Fibroblast of skin of back (primary cell): ENCODE data around the gene LIX1. TPM values are rescaled to one million over a fixed set of nuclear protein-coding genes. Genes with fewer than 3 reads are reported as not detected.
A peak's percentile ranks its signal among the peaks of the same experiment; 100 is the strongest.
"Not testable (repeated sequence)": the region's sequence is repeated elsewhere in the genome, so short reads cannot be mapped to it uniquely, and the experiment has no call there.

Source experiments
- DNase-seq: peaks from one replicate; pipeline ENCODE4 v3.0.0-alpha.2; 2013
- polyA plus RNA-seq, 2 experiments: library from polyadenylated mRNA; unstranded; fragments of 120-200 nt; gene quantifications; one replicate each; pipeline ENCODE4 v1.2.1, GENCODE V29; 2013; ENCODE audit not compliant: insufficient read length in 2 of 2

LIX1 gene
- polyA plus RNA-seq (2013, experiment 1 of 2; ENCODE audit: insufficient read length) = not detected
- 0.04 TPM for polyA plus RNA-seq (2013, experiment 2 of 2; ENCODE audit: insufficient read length)

DNA sequence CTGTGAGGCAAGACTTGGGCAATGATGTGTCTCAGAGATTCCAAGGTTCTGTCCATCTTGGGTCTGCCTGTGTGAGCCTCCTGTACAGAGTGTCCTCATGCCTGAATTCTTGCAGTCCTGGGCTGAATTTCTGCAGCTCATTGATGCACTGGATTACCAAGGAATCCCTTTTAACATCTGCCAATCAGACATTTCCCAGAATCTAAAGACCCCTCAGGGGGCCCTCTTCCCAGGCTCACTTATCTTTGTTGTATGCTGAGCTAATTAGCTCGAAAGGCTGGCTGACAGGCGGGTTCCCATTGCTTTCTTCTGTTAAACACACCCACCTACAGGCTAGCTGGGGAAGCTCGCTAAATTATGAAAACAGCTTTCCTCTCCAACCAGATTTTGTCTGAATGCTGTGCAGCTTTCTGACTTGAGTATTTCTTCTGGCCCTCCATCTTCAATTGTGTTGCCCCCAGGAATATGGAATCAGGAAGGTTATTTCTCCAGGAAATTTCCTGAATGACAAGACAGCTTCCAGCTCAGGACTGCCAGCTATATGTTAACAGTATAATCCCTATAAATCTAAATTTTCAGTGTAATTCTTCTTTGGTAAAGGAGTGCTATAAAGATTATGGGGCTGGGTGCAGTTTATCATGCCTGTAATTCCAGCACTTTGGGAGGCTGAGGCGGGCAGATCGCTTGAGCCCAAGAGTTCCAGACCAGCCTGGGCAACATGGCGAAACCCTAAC is at the start of gene LIX1:
Gene LIX1, minus strand, starts transcription at position 91 of the 734 bp plus-strand sequence. Its CDS starts 35 bp downstream, at position 56.
- peak; percentile 35 for DNase-seq

DNA sequence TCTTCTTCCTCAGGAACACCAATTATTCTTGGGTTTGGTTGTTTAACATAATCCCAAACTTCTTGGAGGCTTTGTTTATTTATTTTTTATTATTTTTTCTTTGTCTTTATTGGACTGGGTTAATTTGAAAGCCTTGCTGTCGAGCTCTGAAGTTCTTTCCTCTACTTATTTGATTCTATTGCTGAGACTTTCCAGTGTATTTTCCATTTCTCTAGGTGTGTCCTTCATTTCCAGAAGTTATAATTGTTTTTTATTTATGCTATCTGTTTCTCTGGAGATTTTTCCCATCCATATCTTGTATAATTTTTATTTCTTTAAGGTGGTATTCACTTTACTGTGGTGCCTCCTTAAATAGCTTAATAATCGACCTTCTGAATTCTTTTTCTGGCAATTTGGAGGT is 49.5 kb upstream of the LIX1 start:
- no peak for DNase-seq

DNA sequence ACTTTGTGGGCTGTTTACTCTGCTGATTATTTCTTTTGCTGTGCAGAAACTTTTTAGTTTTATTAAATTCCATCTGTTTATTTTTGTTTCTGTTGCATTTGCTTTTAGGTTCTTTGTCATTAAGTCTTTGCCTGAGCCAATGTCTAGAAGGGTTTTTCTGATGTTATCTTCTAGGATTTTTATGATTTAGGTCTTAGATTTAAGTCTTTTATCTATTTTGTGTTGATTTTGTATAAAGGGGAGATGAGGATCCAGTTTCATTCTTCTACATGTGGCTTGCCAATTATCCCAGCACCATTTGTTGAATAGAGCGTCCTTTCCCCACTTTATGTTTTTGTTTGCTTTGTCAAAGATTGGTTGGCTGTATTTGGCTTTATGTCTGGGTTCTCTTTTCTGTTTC is 47.1 kb upstream of the LIX1 start:
- not testable (repeated sequence) for DNase-seq

DNA sequence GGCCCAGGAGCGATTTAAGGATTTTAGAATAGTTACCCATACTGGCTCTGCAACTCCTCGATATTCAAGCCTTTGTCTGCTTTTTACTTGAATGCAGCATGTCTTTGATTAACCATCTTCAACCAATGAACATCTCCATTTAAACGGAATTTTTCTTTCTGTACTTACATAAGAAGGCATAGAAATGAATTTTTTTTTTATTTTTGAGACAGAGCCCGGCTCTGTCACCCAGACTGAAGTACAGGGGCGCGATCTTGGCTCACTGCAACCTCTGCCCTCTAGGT is 41.5 kb upstream of the LIX1 start:
- DNase-seq = no peak

DNA sequence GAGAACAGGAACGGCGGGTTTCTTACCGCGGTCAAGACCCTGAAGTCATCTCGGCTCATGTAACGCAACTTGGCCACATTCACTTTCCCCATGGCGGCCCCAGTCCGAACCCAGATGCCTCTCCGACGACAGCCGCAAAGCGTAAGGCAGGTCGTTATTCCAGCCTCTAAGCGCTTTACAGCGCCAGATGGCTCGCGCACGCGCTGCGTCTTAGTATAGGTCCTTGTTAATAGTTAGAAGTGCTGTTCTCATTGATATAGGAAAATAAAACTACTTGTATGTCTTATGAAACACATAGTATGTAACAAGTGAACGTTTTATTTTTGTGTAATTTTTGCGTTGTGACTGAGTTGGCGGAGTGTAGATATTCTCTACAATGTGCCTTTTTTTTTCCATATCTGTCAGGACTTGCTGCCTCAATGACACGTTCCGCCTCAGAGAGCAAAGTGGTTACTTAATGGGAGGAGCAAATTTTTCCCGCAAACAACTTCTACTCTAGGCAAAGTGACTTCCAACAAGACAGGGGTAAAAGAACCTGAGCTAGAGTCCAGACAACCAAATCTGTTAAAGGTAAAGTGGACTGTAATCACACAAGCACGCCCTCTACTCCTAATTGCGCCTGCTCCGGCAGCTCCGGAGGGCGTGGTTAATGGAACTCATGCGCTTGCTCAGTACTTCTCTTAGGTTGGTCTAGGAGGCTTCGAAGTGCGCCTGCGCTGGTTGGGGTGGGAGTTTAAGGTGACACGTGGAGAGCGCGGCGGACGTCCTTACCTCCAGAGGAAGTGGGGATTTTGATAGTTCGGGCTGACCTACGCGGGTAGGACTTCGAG is 40.9 kb upstream of the LIX1 start, which contains the start of gene RIOK2:
Gene RIOK2, minus strand, starts transcription at position 148 of the 830 bp plus-strand sequence. Its CDS starts 56 bp downstream, at position 92.
- peak; percentile 96 for DNase-seq

DNA sequence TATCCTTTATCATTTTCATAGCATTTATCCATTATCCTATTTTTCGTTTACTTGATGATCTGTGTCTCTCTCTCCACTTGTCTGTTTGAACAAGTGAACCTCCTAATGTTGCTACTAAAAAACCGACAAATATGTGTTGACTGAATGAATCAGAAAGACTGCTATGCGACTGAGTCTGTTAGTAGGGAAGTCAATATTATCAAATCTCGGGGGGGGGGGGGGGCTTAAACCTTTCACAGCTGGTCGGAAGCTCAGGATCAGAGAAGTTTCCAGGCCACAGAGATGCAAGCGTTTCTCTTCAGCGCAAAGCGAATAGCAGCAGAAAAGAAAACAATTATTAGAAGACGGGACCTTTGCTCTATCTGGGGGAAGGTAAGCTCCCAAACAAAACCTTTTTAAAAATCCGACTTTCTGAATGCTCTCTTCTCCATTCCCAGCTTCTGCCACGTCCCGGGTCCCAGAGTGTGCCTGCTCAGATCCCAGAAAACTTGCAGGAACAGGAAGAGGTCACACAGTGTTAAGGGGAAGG is 40.2 kb upstream of the LIX1 start:
- DNase-seq = peak; percentile 39

DNA sequence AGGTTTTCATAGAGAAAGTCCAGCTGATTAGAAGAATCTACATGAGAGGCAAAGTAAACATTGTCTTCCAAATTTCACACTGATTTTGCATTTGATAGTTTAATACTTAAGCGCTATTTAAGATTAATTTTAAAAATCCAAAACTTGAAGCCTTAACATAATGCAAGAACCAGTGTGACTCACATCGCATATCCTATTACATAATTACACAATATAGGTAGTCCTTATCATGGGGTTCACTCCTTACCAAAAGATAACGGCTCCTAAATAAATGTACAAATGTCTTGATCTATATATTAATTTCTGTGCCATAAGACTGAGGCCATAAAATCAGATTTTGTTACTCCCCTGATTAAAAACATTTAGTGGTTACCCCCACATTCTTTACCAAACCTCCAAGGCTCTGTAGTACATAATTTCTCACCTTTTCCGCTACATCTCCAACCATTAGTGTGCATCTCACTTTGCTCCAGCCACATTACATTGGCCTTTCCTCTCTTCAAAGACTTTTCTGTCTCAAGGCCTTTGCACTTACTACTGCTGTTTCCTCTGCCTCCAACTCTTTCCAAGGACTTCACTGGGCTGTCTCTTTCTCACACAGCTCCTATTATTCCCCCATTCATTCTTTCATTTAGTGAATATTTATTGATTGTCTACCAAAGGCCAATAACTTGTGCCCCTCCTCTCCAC is 39.6 kb upstream of the LIX1 start:
- no peak for DNase-seq

DNA sequence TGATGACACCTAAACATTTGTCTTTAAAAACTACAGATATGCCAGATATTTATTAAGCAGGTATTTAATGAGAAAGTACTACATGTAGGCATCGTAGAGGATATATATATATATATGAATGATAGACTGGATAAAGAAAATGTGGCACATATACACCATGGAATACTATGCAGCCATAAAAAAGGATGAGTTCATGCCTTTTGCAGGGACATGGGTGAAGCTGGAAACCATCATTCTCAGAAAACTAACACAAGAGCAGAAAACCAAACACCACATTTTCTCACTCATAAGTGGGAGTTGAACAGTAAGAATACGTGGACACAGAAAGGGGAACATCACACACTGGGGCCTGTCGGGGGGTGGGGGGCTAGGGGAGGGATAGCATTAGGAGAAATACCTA is 37.0 kb upstream of the LIX1 start:
- DNase-seq = not testable (repeated sequence)

DNA sequence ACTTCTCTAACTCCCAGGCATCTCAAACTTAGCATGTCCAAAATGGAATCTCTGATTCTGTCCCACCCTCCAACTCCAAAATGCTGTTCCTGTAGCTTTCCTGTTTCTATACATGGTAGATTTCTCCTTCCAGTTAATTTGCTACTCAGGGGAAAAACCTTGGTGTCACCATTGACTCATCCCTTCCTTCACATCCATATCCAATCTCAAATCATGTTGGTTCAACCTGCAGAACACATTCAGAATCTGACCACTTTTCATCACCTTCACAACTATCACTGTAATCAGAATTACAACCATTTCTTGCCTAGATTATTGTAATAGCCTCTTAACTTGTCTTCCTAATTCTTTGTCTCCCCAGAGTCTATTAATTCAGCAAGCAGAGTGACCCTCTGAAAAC is 29.8 kb upstream of the LIX1 start:
- DNase-seq = no peak

DNA sequence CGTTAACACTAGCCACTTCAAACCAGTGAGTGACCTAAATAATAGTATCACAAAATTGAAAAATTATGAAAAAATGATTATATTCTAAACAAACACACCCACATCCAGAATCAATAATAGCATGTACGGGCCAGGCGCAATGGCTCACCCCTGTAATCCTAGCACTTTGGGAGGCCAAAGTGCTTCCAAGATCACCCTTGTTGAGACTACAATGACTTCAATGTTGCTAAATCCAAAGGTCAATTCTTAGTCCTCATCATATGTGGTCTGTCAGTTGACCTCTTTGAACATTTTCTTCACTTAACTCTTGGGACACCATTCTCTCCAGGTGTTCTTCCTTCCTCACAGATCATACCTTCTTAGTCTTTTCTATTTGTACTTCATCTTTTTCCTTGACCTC is 29.3 kb upstream of the LIX1 start:
- no peak for DNase-seq

DNA sequence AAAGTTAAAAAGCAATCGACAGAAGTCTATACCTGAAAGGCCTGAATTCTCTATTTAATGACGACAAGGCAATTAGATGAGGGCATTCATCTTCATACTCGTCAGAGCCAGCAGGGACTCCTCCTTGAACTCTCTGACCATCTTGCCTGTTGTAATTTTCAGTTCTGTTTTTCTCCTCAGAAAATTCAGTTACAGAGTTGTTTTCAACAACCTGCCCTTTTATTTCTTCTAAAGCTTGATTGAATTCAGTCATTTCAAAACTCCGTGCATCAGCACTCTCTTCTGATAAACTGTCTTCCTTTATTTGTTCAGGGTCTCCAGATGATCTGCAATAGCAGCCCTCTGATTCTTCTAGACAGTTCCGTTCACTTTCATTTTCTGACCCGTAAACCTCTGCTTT is 25.0 kb upstream of the LIX1 start:
- no peak for DNase-seq

DNA sequence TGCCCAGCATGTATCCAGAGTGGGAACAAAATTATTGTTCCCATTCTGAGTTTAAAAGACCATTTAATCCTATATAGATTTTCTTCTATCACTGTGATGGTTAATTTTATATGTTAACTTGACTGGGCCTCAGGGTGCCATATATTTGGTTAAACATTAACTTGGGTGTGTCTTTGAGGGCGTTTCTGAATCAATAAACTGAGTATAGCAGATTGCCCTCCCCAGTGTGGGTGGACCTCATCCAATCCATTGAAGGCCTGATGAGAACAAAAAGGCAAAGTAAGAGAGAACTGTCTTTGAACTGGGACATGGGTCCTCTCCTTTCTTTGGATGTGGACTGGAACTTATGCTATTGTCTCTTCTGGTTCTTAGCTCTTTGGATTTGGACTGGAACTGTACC is 23.3 kb upstream of the LIX1 start:
- no peak for DNase-seq

DNA sequence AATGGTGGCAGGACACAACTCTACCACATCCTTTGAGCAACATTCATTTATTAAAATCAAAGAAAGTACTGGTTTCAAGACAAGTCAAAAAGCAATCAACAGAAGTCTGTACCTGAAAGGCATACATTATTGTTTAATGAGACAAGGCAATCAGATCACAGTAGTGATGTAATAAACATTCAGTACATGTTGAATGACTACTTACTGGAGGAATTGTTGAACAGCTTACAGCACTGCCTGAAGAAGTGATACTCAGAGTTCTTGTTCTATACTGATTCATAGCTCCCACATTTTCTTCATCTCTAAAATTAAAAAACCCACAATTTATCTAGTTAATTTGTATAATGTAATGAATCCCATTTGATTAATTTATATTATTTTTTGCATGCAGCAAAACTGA is 22.4 kb upstream of the LIX1 start:
- no peak for DNase-seq

DNA sequence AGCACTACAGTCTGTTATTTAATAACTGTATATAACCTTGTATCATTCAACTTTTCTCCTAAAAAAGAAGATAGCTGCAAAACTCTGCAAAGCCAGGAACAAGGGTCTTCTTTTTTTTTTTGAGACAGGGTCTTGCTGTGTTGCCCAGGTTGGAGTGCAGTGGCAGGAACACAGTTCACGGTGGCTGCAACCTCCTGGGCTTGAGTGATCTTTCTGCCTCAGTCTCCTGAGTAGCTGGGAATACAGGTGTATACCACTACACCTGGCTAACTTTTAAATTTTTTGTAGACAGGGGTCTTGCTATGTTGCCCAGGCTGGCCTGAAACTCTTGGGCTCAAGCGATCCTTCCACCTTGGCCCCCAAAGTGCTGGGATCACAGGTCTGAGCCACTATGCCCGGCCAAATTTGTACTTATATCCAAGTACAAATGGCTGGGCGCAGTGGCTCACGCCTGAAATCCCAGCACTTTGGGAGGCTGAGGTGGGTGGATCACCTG is 21.4 kb upstream of the LIX1 start:
- DNase-seq = no peak

DNA sequence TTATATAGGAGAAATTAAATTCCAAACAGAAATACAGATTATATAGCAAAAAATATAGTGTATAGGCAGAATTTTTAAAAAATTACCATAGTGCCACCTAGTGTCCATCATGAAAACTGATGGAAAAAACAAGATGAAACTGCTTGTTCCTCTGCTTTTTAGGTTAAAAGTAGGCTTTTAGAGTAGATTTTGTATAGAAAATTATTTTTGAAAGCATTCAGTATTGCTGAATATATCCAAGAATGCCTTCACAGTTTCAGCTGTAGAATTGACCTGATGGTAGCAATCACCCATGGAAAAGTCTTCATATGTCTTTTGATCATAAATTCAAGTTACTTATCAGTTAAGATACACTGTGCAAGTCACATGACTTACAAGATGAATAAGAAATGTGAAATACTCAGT is 21.0 kb upstream of the LIX1 start:
- peak; percentile 20 for DNase-seq

DNA sequence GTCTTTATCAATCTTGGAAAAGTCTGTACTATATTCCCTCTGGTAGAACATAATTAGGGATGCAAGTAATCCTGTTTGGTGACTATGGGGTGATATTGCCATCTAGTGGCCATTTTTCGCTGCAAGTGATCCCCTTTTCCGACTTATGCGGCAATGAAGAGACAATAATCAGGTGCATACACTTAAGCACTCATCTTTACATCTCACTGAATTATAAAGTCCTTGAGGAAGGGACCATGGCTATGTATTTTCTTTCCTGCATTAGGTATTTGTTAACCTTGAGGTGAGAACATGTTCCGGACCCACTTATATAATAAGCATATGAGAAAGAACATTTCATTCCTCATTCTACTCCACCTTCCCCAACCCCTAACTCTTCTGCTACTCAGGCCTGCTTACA is 19.6 kb upstream of the LIX1 start:
- peak; percentile 72 for DNase-seq

DNA sequence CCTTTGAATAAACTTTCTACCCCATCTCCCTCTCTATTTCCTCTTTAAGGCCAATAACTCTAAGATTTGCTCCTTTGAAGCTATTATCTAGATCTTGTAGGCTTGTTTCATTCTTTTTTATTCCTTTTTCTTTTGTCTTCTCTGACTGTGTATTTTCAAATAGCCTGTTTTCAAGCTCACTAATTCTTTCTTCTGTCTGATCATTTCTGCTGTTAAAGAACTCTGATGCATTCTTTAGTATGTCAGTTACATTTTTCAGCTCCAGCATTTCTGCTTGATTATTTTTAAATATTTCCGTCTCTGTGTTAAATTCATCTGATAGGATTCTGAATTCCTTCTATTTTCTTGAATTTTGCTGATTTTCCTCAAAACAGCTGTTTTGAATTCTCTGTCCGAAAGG is 15.3 kb upstream of the LIX1 start:
- DNase-seq = no peak

DNA sequence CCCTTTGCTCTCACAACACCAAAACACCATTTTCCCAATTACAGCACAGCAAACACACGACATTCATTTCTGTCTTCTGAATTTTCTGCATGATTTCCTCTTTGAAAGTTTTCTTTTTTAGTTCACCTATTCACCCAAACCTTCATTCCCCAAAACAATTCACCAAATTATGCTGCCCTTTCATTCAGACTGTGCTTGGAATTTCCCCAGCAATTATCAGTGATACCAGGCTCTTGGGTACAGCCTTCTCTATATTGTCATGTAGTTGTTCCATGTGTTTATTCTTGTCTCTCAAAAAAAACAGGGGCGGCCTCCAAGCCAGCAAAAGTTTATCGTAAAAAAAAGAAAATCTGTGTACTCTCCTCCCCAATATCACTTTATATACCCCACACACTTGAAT is 9.0 kb upstream of the LIX1 start:
- DNase-seq = no peak

DNA sequence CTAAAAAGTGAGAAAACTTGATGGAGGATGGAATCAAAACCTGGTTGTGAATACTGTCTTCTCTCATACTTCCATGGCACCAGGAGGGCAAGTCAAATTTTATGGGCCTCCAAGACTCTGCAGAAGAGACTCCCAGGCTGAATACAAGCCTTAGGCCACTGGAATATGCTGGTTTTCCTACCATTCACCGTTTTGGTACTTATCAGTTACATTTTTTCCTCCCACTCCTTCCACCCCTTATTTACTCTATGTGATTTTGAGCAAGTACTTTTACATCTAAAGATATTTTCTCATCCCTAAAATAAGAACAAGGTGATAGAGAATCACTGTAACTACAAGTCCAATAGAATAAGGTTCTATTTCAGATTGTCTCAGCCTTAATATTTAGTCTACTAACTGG is 8.0 kb upstream of the LIX1 start:
- no peak for DNase-seq

DNA sequence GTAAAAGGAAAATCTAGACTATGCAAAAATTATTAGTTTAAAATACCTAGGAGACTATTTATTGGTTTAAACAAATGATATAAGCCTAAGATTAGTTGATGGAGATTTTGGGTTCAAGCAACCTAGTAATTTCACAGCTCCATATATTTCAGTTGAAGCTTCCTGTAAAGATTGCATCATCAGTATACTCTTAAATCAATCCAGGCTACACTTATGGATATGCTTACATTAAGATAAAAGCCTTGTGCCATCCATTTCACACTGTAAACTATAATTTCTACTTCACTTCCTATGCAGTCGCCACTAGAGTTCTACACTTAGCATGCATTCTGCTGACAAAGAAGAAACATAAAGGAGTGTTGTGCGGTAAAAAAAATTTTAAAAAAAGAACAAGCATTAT is 7.3 kb upstream of the LIX1 start:
- DNase-seq = no peak

DNA sequence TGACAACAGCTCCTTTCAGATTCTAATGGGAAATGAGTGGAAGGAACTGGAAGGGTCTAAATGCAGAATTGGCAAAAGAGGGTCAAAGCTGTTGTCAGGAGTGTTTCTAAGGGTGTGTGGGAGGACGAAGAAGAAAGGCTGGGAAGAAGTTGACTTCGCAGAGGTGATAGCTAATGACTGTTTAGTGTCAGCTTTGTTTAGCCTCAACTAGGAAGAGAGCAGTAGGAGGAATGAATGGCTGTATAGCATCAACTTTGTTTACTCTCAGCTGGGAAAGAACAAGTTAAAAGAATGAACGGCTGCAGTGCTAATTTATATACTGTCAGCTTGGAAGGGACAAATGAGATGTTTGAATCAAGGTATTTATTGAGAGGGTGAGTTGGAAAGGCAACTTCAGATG is 5.9 kb upstream of the LIX1 start:
- DNase-seq = no peak

DNA sequence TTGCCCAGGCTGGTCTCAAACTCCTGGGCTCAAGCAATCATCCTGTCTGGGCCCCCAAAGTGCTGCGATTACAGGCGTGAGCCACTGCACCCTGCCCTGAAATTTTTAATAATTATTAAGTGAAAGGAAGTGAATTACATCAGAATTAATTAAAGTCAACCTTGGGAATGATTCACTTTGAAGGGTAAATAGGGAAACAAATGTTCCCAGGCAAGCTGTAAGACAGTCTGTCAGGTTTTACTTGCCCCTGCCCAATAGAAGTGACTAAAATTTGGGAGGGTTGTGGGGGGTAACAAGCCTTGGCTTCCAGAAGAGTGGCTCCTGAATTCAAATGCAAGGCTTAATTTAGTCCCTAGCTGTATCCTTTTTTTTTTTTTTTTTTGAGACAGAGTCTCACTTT is 1.3 kb upstream of the LIX1 start:
- no peak for DNase-seq

DNA sequence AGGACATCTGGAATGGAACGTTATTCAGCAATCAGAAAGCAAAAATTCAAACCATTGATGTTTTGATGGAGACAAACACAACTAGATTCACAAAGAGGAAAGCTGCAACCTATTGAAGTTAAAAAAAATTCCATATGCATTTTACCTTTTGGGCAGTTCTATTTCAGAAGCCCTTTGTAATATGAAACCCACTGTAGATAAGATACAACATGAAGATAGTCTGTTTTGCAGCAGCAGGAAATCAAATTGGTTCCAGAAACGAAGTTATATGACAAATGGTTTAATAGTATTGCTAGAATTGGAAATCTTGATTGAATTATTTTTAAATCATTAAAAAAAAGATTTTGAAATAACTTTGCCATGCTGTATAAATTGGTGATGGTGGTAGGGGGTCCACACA is 872 bp downstream of the LIX1 start:
- DNase-seq = no peak
